Cerebellar cortex (tissue), 1 donor: ENCODE measurements around the gene FSCN2.

Experiments used
- DNase-seq: peaks from one replicate; pipeline ENCODE4 v3.0.0-alpha.2; 2015; ENCODE audit warnings: low spot score

Gene FSCN2

DNA sequence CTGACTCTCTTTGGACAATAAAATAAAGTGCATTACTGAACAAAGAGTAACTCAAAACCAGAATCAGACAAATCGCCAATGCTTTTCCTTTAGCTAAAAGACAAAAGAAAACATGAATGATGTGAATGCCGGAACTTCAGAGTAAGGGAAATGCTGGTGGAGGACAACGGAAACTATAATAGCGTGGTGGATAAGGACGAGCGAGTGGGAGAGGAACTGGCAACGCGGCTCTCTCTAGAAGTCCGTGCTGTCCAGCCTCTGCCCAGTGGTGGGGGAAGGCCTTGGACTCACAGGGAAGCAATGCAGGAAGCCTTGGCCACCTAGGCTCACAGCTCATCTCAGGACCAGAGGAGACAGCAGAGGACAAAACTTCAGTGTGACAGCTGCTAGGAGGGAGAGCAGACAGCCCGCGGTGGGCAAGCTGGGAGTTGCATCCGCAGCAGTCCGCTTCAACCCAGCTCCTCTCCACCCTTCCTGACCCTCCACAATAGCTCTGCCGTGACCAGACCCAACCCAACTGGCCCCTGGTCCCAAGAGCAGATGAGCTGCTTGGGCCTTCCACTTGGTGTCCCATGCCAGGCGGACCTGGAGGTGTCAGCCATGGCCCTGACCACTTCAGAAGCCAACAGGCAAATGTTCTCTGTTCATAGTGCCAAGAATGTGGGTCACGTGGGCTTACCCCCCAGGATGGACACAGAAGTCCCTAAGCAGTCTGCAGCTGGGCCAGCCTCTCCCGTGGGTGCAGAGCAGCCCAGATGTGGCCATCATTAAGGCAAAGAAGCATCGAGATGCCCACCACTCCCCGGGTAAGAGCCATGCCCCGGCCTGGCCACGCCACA, 29.3 kb downstream of the FSCN2 start:
- no peak for DNase-seq

DNA sequence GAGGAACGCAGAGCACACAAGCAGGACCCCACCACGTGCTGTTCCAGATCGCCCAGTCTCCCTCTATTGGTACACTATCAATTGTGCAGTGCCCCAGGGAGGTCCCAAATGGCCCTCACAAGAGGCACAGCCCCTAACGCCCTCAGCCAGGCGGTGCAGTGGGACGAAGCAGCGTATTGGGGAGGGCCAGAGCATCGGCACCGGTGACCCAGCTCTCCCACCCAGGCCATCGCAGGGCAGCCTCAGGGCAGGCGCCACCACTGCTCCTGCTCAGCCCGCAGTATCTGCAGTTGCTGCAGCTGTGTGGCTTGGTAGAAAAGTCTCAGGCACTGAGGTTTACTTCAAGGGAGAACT, 29.9 kb downstream of the FSCN2 start:
- no peak for DNase-seq

GRCh38 chr17:81558941-81559806, 31.0 kb downstream of the FSCN2 start:
- no peak for DNase-seq

GRCh38 chr17:81561494-81561885, 33.3 kb downstream of the FSCN2 start:
- DNase-seq, result no peak

DNA sequence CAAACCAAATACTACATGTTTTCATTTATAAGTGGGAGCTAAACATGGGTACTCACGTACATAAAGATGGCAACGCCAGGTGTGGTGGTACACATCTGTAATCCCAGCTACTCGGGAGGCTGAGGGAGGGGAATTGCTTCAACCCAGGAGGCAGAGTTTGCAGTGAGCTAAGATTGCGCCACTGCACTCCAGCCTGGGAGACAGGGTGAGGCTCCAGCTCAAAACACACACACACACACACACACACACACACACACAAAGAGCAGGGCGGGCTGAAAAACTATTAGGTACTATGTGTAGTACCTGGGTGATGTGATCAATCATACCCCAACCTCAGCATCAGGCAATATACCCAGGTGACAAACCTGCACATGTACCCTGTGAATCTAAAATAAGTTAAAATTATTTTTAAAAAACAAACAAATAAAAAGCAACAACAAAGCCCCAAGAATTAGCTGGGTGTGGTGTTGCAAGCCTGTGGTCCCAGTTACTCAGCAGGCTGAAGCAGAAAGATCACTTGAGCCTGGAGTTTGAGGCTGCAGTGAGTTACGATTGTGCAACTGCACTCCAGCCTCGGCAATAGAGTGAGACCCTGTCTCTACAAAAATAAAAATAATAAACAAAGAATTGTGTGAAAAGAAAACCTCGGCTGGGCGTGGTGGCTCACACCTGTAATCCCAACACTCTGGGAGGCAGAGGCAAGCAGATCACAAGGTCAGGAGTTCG, 35.8 kb downstream of the FSCN2 start:
- DNase-seq, result no peak

- DNase-seq, result no peak
These were observed 36.6 kb downstream of the FSCN2 start for GRCh38 chr17:81564778-81565177.

DNA sequence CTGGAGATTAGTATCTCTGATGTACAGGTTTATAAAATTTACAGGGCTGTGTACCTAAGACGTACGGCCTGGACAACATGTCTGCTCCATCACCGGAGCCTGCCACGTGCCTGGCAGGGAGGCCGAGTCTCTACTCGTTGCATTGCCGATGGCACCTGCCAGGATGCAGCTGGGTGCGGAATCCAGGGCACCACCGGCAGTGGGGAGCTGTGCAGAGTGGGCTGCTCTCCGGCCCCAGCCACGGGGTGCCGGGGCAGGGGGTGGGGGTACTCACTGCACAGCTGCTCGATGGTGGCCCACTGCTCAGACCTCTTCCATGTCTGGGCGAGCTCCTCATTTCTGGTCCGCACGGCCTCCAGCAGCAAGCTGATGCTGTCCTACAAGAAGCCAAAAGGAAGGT, 37.1 kb downstream of the FSCN2 start:
- no peak for DNase-seq

- peak; percentile 79 for DNase-seq
These were observed 38.4 kb downstream of the FSCN2 start for GRCh38 chr17:81566461-81567126.

GRCh38 chr17:81567191-81567590, 39.0 kb downstream of the FSCN2 start:
- no peak for DNase-seq

- DNase-seq, result no peak
These were observed 40.2 kb downstream of the FSCN2 start for GRCh38 chr17:81568416-81568815.

DNA sequence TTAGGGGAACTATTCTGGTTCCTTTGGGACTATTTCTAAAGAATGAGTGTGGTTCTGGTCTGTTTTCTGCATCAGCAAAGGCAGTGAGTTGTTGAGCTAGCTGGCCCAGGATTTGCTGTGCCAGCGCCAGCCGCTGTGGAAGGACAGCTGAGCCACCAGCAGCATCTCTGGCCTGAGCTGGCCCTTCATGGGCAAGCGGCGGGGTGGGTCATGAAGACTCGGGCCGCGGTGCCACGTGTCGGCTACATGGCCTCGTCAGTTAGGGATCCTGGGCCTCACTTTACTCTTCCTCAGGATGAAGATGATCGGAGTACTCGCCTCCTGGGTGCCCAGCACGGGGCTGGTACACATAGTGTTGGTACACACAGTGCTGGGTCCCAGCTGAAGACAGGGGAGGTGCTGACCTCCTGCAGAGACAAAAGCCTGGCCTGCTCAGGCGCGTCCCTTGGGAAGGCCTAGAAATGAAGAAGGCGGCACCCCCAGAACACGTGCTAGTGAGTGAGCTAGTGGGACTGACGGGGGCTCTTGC, 41.9 kb downstream of the FSCN2 start:
- DNase-seq, result no peak

- DNase-seq, result no peak
These were observed 42.8 kb downstream of the FSCN2 start for GRCh38 chr17:81570964-81571363.

- peak; percentile 26 for DNase-seq
These were observed 44.5 kb downstream of the FSCN2 start for GRCh38 chr17:81572563-81573168.

GRCh38 chr17:81573794-81574642, 45.8 kb downstream of the FSCN2 start:
- no peak for DNase-seq

GRCh38 chr17:81574643-81574956, 46.4 kb downstream of the FSCN2 start:
- DNase-seq, result no peak

DNA sequence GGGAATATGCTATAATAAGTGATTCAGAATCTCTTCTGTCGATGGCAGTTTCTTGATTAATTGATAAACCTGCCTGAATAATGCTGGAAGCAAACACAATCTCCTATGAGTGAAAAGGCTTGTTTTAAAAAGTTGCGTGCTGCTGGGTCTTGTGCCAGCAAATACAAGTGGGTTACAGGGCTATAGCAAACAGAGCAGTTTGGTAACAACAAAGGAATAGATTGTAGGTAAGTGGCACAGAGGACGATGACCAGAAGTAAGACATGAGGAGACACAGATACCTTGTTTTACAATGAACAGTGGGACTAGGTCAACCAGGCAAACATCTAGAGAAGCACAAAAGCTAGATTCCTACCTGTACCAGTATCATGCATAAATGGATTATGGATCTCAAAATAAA, 47.7 kb downstream of the FSCN2 start:
- no peak for DNase-seq

DNA sequence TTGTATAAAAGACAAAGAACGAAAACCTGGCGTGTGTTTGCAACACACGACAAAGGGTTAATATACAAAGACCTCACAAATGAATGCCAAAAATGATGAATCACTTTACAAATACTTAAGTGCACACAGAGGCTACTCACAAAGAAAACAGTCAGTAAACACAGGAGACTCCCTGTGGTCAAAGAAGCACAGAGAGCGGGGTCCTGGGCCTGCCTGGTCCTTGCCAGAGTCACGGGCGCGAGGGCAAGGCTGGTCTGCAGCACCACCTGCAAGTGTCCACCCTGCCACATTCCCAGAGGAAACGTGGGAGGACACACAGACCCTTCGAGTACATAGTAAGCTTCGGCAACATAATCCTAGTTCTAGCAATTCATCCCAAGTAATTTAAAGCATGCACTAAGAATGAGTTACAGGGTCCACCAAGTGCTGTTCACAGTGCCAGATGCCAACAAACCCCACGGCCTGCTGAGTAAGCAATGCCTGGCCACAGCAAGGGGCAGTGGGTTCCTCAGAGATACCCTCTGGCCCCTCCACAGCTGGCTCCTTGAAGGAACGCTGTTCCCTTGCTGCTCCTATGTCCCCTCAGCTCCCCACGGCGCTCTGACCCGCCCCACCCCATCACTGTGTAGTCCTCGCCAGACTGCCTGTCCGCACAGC, 48.6 kb downstream of the FSCN2 start:
- no peak for DNase-seq

GRCh38 chr17:81577278-81578000, 49.3 kb downstream of the FSCN2 start:
- no peak for DNase-seq

- DNase-seq, result no peak
These were observed 49.9 kb downstream of the FSCN2 start for GRCh38 chr17:81578038-81578441.
